Activated T-cell treated with anti-CD3 and anti-CD28 coated beads for 48 hours (primary cell): ENCODE results near the gene HS6ST3.

ENCODE experiments used
- DNase-seq: peaks from one replicate; pipeline ENCODE4 v3.0.0-alpha.2; 2020; ENCODE audit warnings: low read depth

The HS6ST3 gene

GRCh38 chr13:96308568-96308967 is 218.7 kb downstream of the HS6ST3 start:
- no peak for DNase-seq

GRCh38 chr13:96314974-96315373 is 225.1 kb downstream of the HS6ST3 start:
- DNase-seq: no peak

DNA sequence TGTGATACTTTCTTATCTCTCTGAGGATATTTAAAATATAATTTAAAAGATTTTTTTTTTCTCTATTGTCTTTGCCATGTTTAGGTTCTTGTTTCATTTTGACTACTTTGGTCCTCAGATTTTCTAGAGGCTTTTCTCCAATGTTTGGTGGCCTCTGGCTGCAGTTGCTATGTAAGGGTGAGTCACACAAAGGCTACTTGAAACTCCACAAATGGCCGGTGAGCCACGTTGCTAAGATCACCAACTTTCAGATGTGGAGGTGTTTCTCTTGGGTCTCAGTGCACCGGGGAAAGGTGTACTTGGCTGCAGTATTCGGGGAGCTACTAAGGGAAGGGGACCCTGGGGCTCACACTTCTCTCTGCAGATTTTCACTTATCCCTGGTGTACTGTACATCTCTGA is 248.1 kb downstream of the HS6ST3 start:
- DNase-seq: no peak

DNA sequence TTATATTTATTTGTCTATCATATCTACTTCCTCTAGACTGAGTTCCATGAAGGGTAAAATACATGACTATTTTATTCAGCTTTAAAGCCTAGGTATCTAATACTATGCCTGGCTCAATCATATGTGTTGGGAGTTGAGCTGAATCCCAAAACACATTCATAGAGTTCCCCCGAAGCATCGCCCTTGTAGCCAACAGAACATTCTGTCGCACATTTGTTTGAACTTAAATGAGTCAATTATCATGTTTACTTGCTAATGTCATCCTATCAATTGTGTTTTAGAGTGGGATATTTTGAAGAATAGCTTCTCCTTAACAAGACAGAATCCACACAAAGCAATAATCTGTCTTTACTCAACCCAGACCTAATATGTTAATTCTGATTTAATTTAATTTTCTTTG is 252.4 kb downstream of the HS6ST3 start:
- DNase-seq: no peak

- DNase-seq: no peak
Measured at GRCh38 chr13:96342852-96343465, 253.1 kb downstream of the HS6ST3 start.

DNA sequence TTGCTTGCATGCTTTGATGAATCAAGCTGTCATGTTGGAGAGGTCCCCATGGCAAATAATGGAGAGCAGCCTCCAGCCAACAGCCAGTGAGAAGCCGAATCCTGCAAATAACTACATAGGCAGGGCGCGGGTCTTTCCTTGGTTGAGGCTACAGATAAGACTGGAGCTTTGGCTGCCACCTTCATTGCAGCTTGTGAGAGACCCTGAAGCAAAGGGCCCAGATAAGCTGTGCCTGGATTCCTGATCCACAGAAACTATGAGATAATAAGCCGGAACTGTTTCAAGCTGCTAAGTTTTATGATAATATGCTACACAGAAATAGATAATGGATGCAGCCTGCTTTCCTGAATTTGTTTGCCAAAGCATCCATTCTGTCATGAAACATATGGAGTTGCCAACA is 257.0 kb downstream of the HS6ST3 start:
- no peak for DNase-seq

- DNase-seq: no peak
Measured at GRCh38 chr13:96373597-96373996, 283.7 kb downstream of the HS6ST3 start.

DNA sequence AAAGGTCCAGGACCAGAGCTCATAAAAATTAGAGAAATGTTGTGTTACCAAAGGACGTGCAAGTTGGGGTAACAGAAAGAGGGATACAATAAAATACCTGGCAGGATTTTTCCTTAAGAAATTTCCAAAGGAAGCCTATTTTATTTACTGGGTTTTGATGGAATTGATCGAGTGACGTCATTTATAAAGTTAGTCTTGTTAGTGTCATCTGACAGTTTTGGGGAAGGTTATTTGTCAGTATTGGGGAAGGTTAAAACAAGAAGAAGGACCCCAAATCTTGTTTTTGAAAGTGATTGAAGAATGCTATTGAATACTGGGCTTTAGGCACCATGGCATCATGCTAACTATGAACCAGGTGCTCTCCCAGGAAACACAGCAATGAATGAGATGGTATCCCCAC is 287.9 kb downstream of the HS6ST3 start:
- DNase-seq: no peak

GRCh38 chr13:96379967-96380366 is 290.1 kb downstream of the HS6ST3 start:
- no peak for DNase-seq

DNA sequence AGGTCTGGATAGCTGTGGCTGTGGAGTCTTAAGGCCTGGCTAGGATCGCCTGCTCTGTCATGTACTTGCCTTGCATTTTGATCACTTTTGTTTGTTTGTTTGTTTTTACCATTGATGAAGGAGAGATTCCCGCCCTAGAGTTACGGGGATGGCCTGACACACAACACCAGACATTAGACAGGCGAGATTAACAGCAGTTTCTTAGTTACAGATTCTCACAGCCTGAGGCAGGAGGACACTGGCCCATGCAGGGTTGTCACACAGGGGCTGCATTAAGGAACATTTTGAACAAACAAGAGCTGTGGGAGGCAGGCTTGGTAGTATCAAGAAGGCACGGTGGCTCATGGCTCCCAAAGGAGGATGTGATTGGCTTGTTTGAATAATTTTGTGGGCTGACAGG is 291.8 kb downstream of the HS6ST3 start:
- DNase-seq: no peak

DNA sequence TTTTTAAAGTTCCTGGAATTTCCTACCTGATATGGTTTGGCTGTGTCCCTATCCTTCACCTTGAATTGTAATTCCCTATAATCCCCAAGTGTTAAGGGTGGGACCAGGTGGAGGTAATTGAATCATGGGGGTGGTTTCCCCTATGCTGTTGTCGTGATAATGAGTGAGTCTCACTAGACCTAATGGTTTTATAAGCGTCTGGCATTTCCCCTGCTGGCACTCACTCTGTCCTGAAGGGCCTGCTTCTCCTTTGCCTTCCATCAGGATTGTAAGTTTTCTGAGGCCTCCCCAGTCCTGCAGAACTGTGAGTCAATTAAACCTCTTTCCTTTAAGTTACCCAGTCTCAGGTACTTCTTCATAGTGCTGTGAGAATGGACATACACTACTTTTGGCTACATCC is 298.7 kb downstream of the HS6ST3 start:
- no peak for DNase-seq

DNA sequence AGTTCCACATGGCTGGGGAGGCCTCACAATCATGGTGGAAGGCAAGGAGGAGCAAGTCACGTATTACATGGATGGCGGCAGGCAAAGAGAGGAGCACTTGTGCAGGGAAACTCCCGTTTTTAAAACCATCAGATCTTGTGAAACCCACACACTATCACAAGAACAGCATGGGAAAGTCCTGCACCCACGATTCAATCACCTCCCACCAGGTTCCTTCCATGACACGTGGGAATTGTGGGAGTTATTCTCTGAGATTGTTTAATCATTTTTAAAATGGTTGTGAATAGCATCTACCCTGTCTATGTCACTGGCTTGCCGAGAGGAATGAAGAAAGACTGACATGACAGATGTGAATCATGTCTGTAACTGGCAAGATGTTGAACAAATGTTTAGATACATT is 301.7 kb downstream of the HS6ST3 start:
- no peak for DNase-seq

DNA sequence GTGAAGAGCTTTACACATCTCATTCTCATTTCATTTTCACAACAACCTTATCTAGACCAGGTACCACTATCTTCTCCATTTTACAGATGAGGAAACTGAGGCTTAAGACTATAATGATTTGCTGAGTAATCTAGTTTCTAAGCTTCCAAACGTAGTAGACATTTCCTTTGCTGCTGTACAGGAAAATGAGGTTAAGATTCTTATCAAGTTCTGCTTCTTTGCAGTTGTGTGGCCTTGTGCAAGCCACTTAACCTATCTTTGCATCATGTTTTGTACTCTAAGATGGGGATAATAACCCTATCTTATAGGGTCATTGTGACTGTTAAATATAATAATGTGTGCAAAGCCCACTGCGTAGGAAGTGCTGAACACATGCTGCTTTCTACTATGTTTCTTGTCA is 307.9 kb downstream of the HS6ST3 start:
- DNase-seq: no peak

- no peak for DNase-seq
Measured at GRCh38 chr13:96398486-96398885, 308.6 kb downstream of the HS6ST3 start.

GRCh38 chr13:96403241-96403640 is 313.3 kb downstream of the HS6ST3 start:
- DNase-seq: no peak

DNA sequence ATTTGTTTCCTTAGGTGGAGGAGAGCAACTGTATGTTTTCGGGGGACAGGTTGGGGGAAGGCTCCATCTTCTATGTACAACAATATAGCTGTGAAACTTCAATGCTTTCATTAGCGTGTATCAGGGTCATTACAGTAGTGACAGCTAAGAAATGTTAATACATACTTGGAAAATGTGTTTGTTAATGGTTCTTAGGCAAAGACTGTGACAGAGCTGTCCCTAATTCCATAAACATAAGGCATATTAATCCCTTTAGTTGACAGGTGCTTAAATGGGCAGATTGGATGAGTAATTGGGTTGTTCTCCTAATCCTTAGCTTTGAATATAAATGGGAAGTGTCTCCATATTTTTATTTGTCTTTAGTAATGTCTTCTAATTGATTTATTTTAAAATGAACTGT is 313.7 kb downstream of the HS6ST3 start:
- no peak for DNase-seq

- no peak for DNase-seq
Measured at GRCh38 chr13:96415831-96416385, 326.0 kb downstream of the HS6ST3 start.

DNA sequence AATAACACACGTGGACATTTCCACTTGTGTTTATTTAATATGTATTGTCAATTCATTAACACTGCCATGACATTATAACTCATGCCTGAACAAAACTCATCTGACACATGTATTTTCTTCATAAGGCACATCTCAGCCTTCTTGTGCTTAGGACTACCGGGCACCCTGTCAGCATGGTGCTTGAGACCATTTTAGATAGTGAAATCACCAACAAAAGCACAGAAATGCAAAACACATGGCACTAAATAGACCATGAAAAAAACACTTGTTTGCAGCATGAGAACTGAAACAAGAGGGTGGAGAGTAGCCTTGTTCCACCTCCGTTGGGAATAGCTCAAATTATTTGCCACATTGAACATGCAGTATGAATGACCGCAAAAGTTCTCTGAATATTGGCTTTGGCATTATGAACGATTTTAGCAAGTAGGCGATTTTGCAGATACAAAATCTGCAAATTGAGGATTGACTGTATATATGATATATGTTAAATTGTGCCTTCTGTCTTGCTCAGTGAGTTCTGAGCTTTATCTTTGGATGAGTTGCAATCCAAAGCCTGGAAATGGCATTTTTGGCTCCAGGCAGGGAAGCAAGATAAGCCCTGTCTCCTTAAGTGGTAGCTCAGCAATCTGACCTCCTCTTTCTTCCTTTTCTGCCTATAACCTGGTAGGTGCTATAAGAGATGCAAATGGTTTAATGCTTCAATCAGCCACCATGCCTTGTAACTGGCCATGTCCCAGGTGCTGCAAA is 328.2 kb downstream of the HS6ST3 start:
- no peak for DNase-seq

- DNase-seq: no peak
Measured at GRCh38 chr13:96421314-96421713, 331.4 kb downstream of the HS6ST3 start.

GRCh38 chr13:96422002-96422401 is 332.1 kb downstream of the HS6ST3 start:
- DNase-seq: no peak

- no peak for DNase-seq
Measured at GRCh38 chr13:96426167-96426566, 336.3 kb downstream of the HS6ST3 start.

DNA sequence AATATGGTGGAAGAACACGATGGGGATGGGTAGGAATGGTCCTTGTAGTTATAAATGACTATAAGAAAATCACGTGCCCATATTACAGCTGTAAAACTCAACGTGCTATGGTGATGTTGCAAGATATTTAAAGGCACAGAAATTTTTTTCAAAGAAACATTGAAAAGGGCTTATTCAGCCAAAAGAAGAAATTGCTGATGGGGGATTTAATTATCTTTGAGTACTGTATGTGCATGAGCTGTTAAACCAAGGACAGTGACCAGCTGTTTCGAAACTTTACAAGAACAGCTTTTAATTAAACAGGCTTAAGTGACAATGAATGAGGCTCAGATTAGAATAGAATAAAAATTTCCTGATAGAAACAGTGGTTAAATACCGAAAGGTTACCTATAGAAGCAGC is 339.0 kb downstream of the HS6ST3 start:
- DNase-seq: no peak

DNA sequence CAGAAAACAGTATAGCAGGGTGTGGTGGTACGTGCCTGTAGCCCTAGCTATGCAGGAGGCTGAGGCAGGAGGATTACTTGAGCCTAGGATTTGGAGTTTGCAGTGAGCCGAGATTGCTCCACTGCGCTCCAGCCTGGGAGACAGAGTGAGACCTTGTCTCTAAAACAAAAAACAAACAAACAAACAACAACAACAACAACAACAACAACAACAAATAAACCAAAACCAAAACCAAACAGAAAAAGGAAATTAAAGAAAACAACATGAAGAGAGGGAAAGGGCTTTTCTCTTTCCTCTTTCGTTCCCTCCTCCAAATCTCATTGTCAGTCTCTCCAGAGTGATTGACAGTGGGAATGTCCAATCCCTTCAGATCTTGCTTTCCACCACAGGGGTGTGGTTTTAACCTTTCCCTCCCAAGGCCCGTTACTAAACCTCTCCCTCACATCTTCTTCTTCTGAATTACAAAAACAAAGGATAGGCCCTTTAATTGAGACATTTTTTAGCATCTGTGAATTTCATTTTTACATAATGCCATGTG is 341.2 kb downstream of the HS6ST3 start:
- DNase-seq: no peak
